Measurements from ENCODE around the gene PGAM1.
A peak's percentile ranks its signal among the peaks of the same experiment; 100 is the strongest.

The PGAM1 gene

DNA sequence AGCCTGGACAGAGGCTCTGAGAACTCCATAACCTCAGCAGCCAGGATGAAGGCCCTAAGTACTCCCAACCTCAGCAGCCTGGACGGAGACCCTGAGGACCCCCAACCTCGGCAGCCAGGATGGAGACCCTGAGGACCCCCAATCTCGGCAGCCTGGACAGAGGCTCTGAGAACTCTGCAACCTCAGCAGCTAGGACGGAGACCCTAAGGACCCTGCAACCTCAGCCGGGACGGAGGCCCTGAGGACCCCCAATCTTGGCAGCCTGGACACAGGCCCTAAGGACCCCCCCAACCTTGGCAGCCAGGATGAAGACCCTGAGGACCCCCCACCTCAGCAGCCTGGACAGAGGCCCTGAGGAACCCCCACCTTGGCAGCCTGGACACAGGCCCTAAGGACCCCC lies 41.4 kb upstream of the PGAM1 start:
- TF ChIP-seq, protein P1, sequence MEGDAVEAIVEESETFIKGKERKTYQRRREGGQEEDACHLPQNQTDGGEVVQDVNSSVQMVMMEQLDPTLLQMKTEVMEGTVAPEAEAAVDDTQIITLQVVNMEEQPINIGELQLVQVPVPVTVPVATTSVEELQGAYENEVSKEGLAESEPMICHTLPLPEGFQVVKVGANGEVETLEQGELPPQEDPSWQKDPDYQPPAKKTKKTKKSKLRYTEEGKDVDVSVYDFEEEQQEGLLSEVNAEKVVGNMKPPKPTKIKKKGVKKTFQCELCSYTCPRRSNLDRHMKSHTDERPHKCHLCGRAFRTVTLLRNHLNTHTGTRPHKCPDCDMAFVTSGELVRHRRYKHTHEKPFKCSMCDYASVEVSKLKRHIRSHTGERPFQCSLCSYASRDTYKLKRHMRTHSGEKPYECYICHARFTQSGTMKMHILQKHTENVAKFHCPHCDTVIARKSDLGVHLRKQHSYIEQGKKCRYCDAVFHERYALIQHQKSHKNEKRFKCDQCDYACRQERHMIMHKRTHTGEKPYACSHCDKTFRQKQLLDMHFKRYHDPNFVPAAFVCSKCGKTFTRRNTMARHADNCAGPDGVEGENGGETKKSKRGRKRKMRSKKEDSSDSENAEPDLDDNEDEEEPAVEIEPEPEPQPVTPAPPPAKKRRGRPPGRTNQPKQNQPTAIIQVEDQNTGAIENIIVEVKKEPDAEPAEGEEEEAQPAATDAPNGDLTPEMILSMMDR (conservative IDR thresholded peaks at IDR 0.05): no peak

DNA sequence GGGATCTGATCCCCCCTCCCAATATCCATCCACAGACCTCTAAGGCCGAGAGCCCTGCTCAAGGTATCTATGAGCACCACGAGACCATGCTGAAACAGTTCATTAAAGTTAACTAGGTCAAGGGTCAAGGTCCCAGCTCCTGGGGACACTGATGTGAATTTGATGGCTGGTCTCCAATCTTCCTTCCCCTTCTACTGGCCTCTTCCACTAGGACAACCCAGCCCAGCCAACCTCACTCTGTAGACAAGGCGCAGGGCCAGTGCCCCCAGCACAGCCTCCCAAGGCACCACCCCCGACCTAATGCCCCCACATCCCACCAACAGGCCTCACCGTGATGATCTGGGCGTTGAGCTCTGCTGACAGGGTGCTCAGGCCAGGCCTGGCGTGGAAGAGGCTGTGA lies 40.4 kb upstream of the PGAM1 start:
- TF ChIP-seq, protein P1 (conservative IDR thresholded peaks at IDR 0.05): no peak
- no peak overlapping the region for H3K27ac ChIP-seq

More for the DNA sequence above, 41.4 kb upstream of the PGAM1 start:
- H3K27ac ChIP-seq: no peak overlapping the region

DNA sequence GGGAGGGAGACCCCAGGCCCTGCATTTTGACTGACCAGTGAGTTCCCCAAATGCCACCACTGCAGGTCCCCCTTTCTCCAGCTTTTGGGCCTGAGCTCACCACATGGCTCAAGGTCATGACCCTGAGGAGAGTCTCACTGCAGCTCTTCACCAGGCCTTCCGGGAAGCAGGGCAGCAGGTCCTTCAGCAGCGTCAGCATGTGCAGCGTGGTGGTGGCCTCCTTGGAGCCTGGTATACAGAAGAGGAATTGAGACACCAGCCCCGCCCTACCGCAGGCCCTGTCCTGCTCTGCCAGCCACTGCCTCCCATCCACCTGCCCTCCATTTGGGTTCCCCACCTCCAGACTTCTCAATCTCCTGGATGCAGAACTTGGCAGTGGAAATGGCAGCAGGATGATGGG lies 37.8 kb upstream of the PGAM1 start:
- no peak overlapping the region for H3K27ac ChIP-seq
- TF ChIP-seq, protein P1 (conservative IDR thresholded peaks at IDR 0.05): no peak

DNA sequence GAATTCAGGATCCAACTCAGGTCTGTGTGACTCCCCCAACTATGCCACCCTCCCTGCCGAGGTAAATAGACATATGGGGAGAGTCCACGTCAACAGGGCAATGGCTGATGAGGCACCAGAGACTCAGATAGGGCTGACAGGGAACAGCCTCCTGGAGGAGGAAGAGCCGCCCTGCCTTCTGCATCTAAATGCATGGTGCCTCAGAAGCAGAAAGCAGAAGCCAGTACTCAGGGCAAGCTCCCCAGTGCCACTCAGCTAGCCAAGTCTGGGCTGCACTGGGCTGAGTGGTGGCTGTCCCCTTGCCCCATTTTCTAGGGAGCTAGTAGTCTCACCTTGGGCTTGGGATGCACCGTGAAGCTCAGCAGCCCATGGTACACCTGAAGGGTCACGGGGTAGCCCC lies 35.9 kb upstream of the PGAM1 start:
- TF ChIP-seq, protein P1 (conservative IDR thresholded peaks at IDR 0.05): no peak
- H3K27ac ChIP-seq: no peak overlapping the region

DNA sequence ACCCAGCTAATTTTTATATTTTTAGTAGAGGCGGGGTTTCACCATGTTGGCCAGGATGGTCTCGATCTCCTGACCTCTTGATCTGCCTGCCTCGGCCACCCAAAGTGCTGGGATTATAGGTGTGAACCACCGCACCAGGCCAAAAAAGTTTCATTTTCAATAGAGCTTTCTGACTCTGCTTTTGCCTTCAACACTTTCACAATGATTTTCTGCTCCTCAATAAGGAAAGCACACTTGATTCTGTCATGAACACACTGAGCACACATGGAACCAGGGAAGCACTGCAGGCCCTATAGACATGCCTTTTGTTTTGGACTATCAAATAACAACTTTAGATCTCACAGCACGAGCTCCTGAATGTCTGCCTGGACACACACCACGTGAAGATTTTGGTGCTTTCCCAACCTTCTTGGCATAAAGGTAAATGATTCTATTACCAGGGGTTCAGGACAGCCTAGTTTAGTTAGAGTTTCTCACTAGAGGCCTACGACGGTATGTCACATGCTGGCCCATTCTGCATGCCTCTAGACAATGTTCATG lies 32.9 kb upstream of the PGAM1 start:
- no peak overlapping the region for H3K27ac ChIP-seq
- TF ChIP-seq, protein P1 (conservative IDR thresholded peaks at IDR 0.05): no peak

DNA sequence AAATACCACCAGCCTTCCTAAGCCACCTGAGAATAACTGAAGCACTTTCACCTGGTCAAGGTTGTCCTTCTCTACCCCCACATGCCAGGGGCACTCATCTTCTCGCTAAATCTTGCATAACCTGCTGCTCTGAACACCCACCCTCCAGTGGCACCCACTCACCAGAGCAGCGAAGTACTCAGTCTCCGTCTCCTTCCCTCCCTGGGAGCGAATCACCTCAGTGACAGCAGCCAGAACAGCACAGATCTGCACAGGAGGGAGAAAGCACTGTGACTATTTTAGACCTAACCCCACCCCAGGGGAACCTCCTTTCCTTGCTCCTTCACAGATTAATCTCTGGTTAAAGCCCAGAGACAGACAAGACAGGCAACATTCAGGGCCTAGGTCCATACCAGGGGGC lies 29.9 kb upstream of the PGAM1 start:
- TF ChIP-seq, protein P1 (conservative IDR thresholded peaks at IDR 0.05): no peak
- H3K27ac ChIP-seq: no peak overlapping the region

DNA sequence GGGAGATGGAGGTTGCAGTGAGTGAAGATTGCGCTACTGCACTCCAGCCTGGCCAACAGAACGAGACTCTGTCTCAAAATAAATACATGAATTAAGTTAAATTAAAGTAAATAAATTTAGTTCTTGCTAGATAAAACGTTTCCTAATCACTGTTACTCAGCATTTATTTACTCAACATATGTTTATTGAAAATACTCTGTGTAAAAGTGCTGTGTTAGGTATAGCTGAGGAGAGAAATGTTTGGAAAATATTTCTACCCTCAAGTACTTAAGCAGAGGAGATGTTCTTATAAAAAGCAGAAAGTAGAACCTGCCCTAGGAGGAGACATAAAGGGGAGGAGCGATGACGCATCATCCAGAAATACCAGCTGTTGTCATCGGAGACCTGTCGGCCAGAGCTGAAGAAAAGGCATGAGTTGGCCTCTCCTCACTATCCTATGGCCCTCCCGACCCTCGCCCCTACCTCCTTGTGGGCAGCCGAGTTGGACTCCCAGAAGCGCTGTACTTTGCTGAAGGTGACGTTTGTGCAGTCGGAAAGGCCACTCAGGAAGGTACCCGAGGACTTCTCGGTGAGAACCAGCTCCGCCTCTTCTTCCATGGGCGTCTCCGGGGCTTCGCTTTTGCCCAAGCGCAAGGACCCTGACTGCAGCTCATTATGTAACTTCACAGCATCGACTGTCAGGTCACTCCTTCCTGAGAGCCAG lies 26.0 kb upstream of the PGAM1 start:
- H3K27ac ChIP-seq: peak overlapping the region; percentile 66
- TF ChIP-seq, protein P1 (conservative IDR thresholded peaks at IDR 0.05): no peak

All from VCaP (cell line).